Stomach smooth muscle (tissue), 2 donors: Measurements from ENCODE around the gene TULP3.

Experiments
- H3K27ac ChIP-seq: one replicate; pipeline ENCODE4 v1.7.0; 2013; ENCODE audit warnings: mild to moderate bottlenecking, low read length, inconsistent platforms
- H3K27me3 ChIP-seq, 2 donors: one replicate each; pipeline ENCODE4 v1.7.0; 2013; ENCODE audit warnings: low read length in 2 of 2; ENCODE audit not compliant: insufficient read depth in 2 of 2, control insufficient read depth in 1 of 2
- H3K36me3 ChIP-seq, 2 donors: one replicate each; pipeline ENCODE4 v1.7.0; 2013; ENCODE audit warnings: low read length in 2 of 2; ENCODE audit not compliant: control insufficient read depth in 2 of 2, insufficient read depth in 2 of 2
- H3K4me1 ChIP-seq: one replicate; pipeline ENCODE4 v1.7.0; 2013; ENCODE audit warnings: low read length; ENCODE audit not compliant: control insufficient read depth, insufficient read depth
- H3K4me3 ChIP-seq, 2 donors: one replicate each; pipeline ENCODE4 v1.7.0; 2013; ENCODE audit warnings: low read length in 2 of 2
- H3K9ac ChIP-seq, 2 donors: one replicate each; pipeline ENCODE4 v1.7.0; 2013; ENCODE audit warnings: low read length in 2 of 2, mild to moderate bottlenecking in 1 of 2
- H3K9me3 ChIP-seq, 2 donors: one replicate each; pipeline ENCODE4 v1.7.0; 2013; ENCODE audit warnings: low read length in 2 of 2; ENCODE audit not compliant: control insufficient read depth in 2 of 2
- donor health status: healthy.
- donor health status: Pancreatic carcinoma.

TULP3 gene

DNA sequence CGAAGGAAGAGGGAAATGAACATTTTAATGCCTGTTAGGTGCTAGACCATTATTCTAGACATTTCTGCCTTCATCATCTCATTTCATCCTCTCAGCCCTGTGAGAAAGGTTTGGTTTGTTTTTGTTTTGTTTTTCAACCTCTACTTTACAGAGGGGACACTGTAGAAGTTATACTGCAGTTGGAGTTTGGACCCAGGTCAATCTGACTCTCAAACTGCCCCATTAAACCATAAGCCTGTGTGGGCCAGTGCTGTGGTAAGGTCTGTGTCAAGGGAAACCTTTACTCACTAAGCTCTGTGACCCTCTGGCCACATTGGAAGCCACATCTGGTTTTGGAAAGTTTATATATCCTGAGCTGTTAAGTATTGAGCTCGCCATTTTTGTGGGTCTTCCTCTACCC lies 77.0 kb downstream of the TULP3 start:
- Histone ChIP-seq H3K4me3 (no peak overlapping the region), H3K9ac (no peak overlapping the region), H3K9me3 (no peaks in the 10 kb centered on the region), H3K4me1 (no peaks in the 10 kb centered on the region), H3K27ac (no peak overlapping the region), H3K27me3 (no peaks in the 10 kb centered on the region), H3K36me3 (peaks cover 0 to 5% of the 10 kb centered on the region in 2 donors)

DNA sequence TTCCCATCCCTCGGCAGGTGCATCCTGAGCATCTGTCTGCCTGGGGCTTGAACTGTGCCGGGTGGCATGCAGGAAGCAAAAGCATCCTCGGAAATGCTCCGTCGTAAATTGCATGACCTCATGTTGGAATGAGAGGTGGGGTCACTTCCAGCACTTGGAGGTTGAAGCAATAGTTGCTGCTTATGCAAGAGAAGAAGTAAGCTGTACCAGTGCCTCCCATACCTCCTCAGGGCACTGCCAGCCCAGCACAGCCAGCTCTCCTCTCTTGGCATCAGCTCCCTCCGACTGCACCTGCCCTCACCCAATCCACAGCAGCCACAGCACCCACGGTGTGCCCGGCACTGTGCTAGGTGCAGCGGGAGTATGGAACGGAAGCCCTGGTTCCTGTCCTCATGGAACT lies 80.1 kb downstream of the TULP3 start:
- H3K4me3 ChIP-seq: no peak overlapping the region
- H3K9ac ChIP-seq: no peak overlapping the region
- H3K4me1 ChIP-seq: no peaks in the 10 kb centered on the region
- peaks cover 0 to 5% of the 10 kb centered on the region in 2 donors for H3K36me3 ChIP-seq
- H3K9me3 ChIP-seq: no peaks in the 10 kb centered on the region
- H3K27ac ChIP-seq: no peak overlapping the region
- no peaks in the 10 kb centered on the region for H3K27me3 ChIP-seq

DNA sequence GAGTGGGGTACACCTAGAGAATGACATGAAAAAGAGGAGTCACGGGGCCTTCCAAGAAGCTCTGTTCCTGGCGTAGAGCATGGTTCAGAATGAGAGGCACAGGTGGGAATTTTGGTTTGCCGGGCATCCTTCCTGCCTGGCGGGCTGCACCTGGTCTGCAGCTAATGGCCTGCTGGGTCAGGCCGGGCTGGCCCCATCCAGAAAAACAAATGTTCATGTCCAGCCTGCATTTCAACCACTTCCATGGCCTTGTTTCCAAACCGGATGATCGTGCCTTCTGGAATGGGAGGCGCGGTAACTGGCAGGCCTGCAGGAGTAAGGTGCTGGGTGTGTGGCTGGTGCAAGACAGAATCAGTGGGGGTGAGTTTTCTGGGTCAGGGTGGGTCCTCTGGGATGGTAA lies 82.9 kb downstream of the TULP3 start:
- H3K4me1 ChIP-seq: no peaks in the 10 kb centered on the region
- peaks cover 0 to 5% of the 10 kb centered on the region in 2 donors for H3K36me3 ChIP-seq
- H3K27ac ChIP-seq: no peak overlapping the region
- H3K27me3 ChIP-seq: no peaks in the 10 kb centered on the region
- no peak overlapping the region for H3K4me3 ChIP-seq
- no peak overlapping the region for H3K9ac ChIP-seq
- no peaks in the 10 kb centered on the region for H3K9me3 ChIP-seq

DNA sequence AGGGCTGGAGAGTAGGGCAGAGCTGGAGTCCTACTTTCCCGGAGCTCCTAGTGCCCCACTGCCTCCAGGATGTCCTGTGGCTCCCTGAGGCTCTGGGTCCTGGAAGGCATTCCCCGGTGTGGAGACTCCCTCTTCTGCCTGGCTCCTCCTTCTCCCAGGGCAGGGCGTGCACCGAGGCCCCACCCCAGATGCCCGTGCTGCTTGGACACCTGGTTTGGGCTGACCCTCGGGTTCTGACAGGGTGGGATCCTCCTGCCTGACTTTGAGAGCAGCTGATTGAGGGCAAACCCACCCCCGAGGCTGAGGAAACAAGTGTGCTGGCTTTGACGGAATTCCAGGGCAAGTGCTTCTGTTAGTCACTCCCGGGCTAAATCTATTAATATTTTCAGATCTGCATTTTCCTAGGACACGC lies 83.9 kb downstream of the TULP3 start:
- H3K27me3 ChIP-seq: no peaks in the 10 kb centered on the region
- H3K9ac ChIP-seq: no peak overlapping the region
- no peak overlapping the region for H3K27ac ChIP-seq
- H3K36me3 ChIP-seq: peaks cover 0 to 3% of the 10 kb centered on the region in 2 donors
- no peaks in the 10 kb centered on the region for H3K9me3 ChIP-seq
- no peaks in the 10 kb centered on the region for H3K4me1 ChIP-seq
- no peak overlapping the region for H3K4me3 ChIP-seq

DNA sequence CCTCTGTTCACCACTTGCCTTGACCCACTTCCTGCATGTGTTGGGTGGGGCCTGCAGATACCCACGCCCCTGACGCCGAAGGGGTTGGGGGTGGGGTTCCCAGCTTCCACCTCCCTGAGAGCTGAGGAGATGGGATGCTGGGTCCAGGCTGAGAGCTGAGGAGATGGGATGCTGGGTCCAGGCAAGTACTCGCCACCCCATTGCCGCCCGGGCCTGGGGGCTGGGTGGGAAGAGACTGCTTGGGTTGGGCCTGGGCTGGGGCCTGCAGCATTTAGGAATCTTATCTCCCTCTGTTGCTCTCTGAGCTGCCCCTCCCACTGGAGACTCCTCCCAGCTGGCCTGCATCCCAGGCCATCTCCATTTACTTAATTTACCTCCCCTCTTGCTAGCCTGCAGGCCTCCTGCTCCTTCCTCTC lies 85.9 kb downstream of the TULP3 start:
- no peak overlapping the region for H3K9ac ChIP-seq
- no peak overlapping the region for H3K27ac ChIP-seq
- H3K27me3 ChIP-seq: no peaks in the 10 kb centered on the region
- peaks cover 0 to 4% of the 10 kb centered on the region in 2 donors for H3K36me3 ChIP-seq
- H3K4me3 ChIP-seq: no peak overlapping the region
- no peaks in the 10 kb centered on the region for H3K9me3 ChIP-seq
- no peaks in the 10 kb centered on the region for H3K4me1 ChIP-seq

DNA sequence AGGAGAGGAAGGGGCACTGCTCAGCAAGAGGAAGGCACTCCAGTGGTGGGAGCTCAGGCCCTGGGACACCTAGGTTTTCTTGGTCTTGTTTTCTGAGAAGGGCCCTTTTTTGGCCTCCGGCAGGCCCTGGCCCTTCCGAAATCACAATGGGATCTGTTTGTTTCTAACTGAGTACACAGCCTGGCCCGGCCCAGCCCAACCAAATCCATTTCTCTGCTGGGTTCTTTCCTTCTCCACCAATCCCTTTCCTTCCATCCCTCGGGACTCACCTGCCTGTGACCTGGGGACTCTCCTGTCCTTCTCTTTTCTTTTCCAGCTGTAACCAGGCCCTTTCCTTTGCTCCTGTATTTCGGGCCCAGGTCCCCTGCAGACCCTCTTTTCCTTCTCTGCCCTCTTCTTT lies 87.1 kb downstream of the TULP3 start:
- H3K9ac ChIP-seq: no peak overlapping the region
- no peaks in the 10 kb centered on the region for H3K27me3 ChIP-seq
- H3K4me1 ChIP-seq: no peaks in the 10 kb centered on the region
- H3K9me3 ChIP-seq: no peaks in the 10 kb centered on the region
- H3K36me3 ChIP-seq: peaks cover 0 to 4% of the 10 kb centered on the region in 2 donors
- H3K4me3 ChIP-seq: no peak overlapping the region
- H3K27ac ChIP-seq: no peak overlapping the region

DNA sequence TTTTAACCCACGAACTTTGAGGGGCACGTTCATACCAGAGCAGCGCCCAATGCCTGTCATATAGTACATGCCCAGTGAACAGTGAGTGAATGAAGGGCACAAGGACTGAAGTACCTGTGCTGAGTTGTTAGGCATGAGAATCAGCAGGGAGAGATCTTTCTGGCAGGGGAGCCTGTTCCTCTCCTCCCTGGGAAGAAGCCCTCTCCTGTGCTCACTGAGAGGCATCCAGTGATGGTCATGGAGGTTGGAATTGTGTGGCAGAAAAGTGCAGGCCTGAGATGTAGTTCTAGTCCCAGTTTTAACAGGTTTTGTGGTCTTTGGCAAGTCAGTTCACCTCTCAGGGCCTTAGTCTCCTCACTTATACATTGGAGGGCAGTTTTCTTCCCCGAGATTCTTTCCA lies 89.1 kb downstream of the TULP3 start:
- Histone ChIP-seq H3K27ac (no peak overlapping the region), H3K4me1 (no peaks in the 10 kb centered on the region), H3K36me3 (peaks cover 0 to 4% of the 10 kb centered on the region in 2 donors), H3K27me3 (no peaks in the 10 kb centered on the region), H3K9me3 (no peaks in the 10 kb centered on the region), H3K4me3 (no peak overlapping the region), H3K9ac (no peak overlapping the region)

DNA sequence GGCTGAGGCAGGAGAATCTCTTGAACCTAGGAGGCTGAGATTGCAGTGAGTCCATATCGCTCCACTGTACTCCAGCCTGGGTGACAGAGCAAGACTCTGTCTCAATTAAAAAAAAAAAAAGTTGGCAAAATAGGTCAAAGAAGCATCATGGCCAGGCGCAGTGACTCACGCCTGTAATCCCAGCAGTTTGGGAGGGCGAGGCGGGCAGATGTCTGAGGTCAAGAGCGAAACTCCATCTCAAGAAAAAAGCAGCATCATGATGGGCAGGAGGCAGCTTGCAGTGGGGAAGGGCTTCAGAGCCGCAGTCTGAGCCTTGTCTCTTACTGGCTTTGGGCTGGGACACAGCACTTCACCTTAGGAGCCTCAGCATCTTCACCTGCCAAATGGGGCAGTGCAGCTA lies 89.9 kb downstream of the TULP3 start:
- no peaks in the 10 kb centered on the region for H3K9me3 ChIP-seq
- no peaks in the 10 kb centered on the region for H3K4me1 ChIP-seq
- H3K4me3 ChIP-seq: no peak overlapping the region
- H3K36me3 ChIP-seq: peaks cover 0 to 4% of the 10 kb centered on the region in 2 donors
- H3K9ac ChIP-seq: no peak overlapping the region
- H3K27me3 ChIP-seq: no peaks in the 10 kb centered on the region
- H3K27ac ChIP-seq: no peak overlapping the region

DNA sequence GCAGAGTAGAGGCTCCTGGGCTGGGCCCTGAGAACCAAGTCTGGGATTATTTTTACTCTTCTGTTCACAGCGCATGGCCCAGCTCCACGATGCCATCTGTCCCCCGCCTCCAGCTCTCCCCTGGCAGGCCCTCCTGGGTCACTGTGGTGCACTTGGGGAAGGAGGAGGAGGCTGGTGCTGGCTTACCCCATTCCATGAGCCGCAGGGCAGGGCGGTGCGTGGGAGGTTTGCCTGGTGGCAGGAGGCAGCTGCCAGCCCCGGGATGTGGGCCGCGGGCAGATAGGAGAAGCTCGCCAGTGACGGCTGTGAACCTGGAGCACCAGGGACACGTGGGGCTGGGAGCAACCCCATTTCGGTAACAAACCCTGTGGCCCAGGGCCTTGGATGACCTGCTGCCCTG lies 91.7 kb downstream of the TULP3 start:
- Histone ChIP-seq H3K27ac (no peak overlapping the region), H3K9me3 (no peaks in the 10 kb centered on the region), H3K9ac (no peak overlapping the region), H3K4me3 (no peak overlapping the region), H3K27me3 (no peaks in the 10 kb centered on the region), H3K36me3 (peaks cover 0 to 4% of the 10 kb centered on the region in 2 donors), H3K4me1 (no peaks in the 10 kb centered on the region)

DNA sequence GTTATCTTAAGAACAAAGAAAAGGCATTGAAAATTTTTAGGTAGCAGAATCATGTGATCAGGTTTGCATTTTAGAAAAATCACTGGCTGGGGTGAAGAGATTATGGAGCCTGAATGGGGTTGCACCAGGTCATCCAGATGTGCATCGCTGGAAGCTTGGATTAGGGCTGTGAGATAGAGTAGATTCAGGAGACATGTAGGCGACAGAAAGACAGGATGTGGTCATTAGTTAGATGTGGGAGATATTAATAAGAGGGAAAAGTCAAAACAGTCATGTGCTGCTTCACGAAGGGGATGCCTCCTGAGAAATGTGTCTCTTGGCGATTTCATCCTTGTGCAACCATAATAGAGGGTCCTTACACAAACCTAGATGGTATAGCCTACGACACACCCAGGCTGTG lies 93.6 kb downstream of the TULP3 start:
- Histone ChIP-seq H3K27ac (no peak overlapping the region), H3K27me3 (no peaks in the 10 kb centered on the region), H3K36me3 (peaks cover 0 to 4% of the 10 kb centered on the region in 2 donors), H3K9ac (no peak overlapping the region), H3K4me1 (no peaks in the 10 kb centered on the region), H3K4me3 (no peak overlapping the region), H3K9me3 (no peaks in the 10 kb centered on the region)

DNA sequence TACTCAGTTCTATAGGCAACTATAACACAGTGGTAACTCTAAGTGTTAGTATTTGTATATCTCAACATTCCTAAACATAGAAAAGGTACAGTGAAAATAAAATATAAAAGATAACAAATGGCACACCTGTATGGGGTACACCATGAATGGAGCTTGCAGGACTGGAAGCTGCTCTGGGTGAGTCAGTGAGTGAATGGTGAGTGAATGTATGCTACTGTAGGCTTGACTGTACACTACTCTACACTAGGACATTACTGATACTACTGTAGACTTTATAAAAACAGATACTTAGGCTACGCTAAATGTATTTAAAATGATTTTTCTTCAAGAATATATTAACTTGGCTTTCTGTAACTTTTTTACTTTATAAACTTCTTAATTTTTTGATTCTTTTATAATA lies 94.0 kb downstream of the TULP3 start:
- H3K36me3 ChIP-seq: peaks cover 0 to 1% of the 10 kb centered on the region in 2 donors
- no peak overlapping the region for H3K4me3 ChIP-seq
- H3K4me1 ChIP-seq: no peaks in the 10 kb centered on the region
- no peak overlapping the region for H3K27ac ChIP-seq
- H3K9me3 ChIP-seq: peaks cover 0 to 4% of the 10 kb centered on the region in 2 donors
- H3K9ac ChIP-seq: no peak overlapping the region
- no peaks in the 10 kb centered on the region for H3K27me3 ChIP-seq
